ENCODE results near the gene MRPL30. TPM values are rescaled to one million over a fixed set of nuclear protein-coding genes. Genes with fewer than 3 reads are reported as not detected.
A peak's percentile ranks its signal among the peaks of the same experiment; 100 is the strongest.
"Not testable (repeated sequence)": the region's sequence is repeated elsewhere in the genome, so short reads cannot be mapped to it uniquely, and the experiment has no call there.

Gene MRPL30
- total RNA-seq = 27.8 TPM
- long read RNA-seq, transcript MRPL30-201 (6 exons, 2,605 nt) = major isoform, 25 of 33 reads
- long read RNA-seq, partial matches to known transcripts = 2 of 33 reads
- long read RNA-seq, other reads (novel, unspliced or antisense) = 6 of 33 reads

GRCh38 chr2:99180755-99181623 lies at the start of gene MRPL30, which contains the start of gene MITD1:
MRPL30 (plus strand) TSS chr2:99181184; CDS start chr2:99186204, 5,020 bp downstream.
MITD1 (minus strand) TSS chr2:99181058; CDS start chr2:99180981, 77 bp downstream.
- intact Hi-C loops (cut with DNase I) = loop anchor here (2.0 to 5.0 kb wide), 3 partner anchors 39 to 310 kb away; partner anchors contain the start of genes C2orf15, EIF5B, REV1 and TXNDC9
- peak; percentile 96 for DNase-seq (ENCODE audit: low spot score)

DNA sequence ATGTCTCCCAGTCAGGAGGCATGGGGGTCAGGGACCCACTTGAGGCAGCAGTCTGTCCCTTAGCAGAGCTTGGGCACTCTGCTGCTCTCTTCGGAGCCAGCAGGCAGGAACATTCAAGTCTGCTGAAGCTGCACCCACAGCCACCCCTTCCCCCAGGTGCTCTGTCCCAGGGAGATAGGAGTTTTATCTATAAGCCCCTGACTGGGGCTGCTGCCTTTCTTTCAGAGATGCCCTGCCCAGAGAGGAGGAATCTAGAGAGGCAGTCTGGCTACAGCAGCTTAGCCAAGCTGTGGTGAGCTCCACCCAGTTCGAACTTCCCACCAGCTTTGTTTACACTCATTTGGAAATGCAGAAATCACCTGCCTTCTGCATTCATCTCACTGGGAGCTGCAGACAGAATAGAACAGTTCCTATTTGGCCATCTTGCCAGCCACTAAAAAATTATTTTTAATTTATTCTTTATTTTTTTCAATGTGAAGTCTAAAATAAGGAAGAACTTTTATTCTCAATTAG lies 45.9 kb upstream of the MRPL30 start:
- intact Hi-C loops (cut with DNase I); DNase-seq (ENCODE audit: low spot score): not testable (repeated sequence)

DNA sequence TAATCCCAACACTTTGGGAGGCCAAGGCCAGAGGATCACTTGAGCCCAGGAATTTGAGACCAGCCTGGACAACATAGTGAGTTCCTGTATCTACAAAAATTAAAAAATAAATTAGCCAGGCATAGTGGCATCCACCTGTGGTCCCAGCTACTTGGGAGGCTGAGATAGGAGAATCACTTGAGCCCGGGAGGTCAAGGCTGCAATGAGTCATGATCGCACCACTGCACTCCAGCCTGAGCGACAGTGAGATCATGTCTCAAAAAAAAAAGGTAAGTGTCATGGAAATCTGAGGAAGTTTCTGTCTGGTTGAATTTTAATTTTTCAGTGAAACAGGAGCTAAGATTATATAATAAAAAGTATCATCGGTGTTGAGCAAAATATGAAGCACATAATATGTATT lies 42.0 kb upstream of the MRPL30 start:
- DNase-seq (ENCODE audit: low spot score) = no peak
- intact Hi-C loops (cut with DNase I) = no loop called here

DNA sequence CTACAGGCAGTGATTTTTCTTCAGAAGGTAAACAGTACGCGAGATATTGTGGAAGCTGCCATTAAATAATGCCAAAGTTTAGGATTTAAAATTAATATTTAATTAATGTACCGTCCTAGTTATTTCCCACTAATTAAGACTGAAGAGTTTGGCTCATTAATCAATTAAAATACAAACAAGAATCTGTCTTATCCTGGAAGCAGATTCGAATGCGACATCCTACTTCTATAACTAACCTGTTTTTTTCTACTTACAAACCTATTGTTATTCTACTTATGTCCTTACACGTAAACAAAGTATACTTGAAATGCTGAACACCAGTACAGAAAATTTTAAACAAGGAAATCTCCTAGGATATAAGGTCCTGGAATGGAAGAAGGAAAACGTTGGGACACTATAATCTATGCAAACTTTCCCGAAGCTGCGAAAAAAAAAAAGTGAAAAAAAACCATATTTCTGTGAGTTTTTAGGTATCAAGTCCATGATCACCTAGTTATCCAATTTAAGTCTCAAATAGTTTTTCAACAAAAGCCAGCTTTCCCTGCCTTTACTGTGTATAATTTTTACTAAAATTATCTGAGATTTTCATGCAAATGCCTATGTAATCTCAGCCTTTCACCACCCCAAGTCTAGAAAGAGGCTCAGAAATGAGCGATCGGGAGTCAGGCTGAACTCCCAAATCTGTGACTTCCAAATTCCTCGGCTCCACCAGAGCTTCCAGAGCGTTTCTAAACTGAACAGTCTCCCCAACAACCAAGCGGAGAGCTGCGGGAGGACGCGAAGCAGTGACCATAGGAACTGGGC lies 40.7 kb upstream of the MRPL30 start:
- no peak for DNase-seq (ENCODE audit: low spot score)
- intact Hi-C loops (cut with DNase I) = loop anchor here (2.0 to 5.0 kb wide), 2 partner anchors 15 to 42 kb away; partner anchors contain the start of genes LIPT1, MITD1, MRPL30 and TSGA10

GRCh38 chr2:99140860-99141109 lies 40.2 kb upstream of the MRPL30 start:
- intact Hi-C loops (cut with DNase I) = loop anchor here (2.0 to 5.0 kb wide), 2 partner anchors 14 to 42 kb away; partner anchors contain the start of genes LIPT1, MITD1, MRPL30 and TSGA10
- DNase-seq (ENCODE audit: low spot score) = no peak

DNA sequence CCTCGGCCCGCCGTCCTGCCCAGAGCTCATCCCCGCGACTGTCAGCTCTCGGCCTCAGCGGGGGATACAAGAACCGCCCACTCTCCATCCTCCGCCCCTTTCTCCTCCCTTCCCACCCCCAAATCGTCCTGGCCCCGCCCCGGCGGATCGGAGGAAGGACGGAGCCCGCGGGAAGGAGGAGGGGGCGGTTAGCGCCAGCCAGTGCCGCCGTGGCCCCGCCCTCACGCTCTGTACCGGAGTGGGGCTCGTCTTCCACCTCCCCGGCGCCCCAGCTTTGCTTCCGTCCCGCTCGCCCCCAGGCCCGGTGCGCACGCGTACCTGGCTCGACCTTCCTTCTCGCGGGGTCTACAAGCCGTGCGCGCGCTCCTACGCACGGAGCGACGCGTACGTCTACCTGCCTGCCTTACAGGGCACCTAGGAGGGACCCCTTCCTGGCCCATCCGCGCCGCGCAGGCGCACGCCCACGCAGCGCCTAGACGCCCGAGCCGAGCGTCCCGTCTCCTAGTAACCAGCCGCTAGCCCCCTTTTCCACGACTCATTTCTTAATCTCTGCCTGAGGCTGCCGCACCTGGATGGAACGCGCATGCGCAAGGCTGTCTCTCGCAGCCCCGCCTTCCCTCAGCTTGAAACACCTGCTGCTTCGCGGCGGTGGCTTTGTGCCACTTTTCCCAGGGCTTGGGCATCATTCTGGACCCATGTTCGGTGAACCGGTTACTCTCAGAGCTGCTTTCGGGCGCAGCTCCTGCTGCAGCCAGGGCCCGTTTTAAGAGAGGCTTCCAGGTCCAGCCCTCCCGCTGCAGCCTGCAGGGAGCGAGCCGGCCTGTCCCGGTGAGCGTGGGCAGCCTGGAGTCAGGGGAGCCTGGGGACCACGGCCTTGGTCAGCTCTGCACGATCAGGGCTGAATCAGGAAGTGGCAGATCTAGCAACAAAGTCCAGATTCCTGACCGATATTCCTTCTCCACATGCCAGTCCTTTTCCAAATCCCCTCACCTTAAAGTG lies 39.6 kb upstream of the MRPL30 start, which contains the start of gene C2orf15:
Gene C2orf15, plus strand, starts transcription at position 598 of the 999 bp plus-strand sequence. CDS start 8,852 bp downstream, outside the sequence.
- DNase-seq (ENCODE audit: low spot score) = peak; percentile 98
- intact Hi-C loops (cut with DNase I) = loop anchor here (2.0 to 5.0 kb wide), 2 partner anchors 13 to 41 kb away; partner anchors contain the start of genes LIPT1, MITD1, MRPL30 and TSGA10

DNA sequence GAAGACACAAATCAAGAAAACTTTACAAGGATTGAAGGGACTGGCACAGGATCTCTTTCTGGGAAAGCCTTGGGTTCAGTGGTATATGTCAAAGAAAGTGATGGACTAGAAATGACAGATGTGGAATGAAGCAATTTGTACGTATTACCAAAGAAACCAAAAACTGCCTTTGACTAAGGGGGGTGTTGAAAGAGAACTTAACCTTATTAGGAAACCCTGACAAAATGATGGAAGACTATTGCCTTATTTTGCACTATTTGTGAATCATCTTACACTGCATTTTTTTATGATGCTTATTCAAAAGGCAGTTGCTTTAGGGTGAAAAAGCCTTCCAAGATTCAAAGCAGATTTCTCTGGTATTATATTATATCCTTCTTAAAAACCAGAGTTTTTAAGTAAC lies 30.3 kb upstream of the MRPL30 start:
- DNase-seq (ENCODE audit: low spot score) = no peak
- intact Hi-C loops (cut with DNase I) = no loop called here

DNA sequence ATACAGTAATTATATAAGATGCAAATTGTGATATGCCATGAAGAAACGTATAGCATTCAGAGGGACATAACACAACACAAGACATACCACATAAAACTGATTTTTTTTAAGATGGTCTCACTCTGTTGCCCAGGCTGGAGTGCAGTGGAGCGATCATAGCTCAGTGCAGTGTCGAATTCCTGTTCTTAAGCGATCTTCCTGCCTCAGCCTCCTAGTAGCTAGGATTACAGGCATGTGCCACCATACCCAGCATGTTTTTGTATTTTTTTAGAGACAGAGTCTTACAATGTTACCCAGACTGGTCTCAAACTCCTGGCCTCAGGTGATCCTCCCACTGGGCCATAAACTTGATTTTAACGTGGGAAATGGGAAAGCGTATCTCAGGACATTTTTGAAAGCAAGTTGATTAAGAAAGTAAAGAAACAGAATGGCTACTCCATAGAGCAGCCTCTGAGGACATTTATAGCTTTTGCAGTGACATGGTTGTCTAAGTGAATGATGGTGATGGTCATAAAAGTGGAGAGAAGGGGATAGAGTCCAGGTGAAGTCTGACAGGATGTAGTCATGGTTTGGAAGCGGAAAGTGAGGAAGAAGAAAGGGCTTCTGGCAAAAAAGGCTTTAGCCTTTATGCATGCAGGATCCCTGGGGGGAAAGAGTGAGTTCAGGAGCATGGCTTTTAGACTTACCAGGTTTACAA lies 28.6 kb upstream of the MRPL30 start:
- intact Hi-C loops (cut with DNase I) = no loop called here

GRCh38 chr2:99153921-99154604 lies 26.9 kb upstream of the MRPL30 start:
- intact Hi-C loops (cut with DNase I) = loop anchor here (2.0 kb wide), 2 partner anchors 13 to 183 kb away; partner anchors contain the start of genes C2orf15, EIF5B and TXNDC9
- DNase-seq (ENCODE audit: low spot score) = no peak

More for the DNA sequence above, 28.6 kb upstream of the MRPL30 start:
- DNase-seq (ENCODE audit: low spot score) = no peak

- peak; percentile 93 for DNase-seq (ENCODE audit: low spot score)
- intact Hi-C loops (cut with DNase I) = loop anchor here (2.0 kb wide), 2 partner anchors 14 to 182 kb away; partner anchors contain the start of genes C2orf15, EIF5B and TXNDC9
Observed at GRCh38 chr2:99154643-99155536, 26.1 kb upstream of the MRPL30 start, which contains the start of the genes LIPT1 and TSGA10. LIPT1 (plus strand) TSS chr2:99154967; CDS start chr2:99161958, 6,991 bp downstream. TSGA10 (minus strand) TSS chr2:99154942; CDS start chr2:99109439, 45,503 bp downstream.

DNA sequence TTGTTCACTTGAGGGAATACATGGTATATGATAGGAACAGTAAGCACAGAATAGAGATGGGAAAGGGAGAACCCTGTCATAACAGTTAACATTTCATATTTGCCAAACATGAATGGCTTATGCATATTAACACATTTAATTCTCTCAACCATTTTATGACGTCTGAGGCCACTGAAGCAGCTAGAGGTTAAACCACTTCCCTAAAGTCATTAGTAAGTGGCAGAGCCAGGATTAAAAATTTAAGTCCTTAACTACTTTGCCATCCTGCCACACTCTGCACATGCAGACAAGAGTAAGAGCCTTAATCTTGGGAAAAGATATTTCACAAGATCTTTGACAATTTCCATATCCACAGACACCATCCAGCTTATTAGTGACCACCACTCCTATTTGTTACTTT lies 24.1 kb upstream of the MRPL30 start:
- DNase-seq (ENCODE audit: low spot score) = no peak
- intact Hi-C loops (cut with DNase I) = no loop called here

- DNase-seq (ENCODE audit: low spot score) = no peak
- intact Hi-C loops (cut with DNase I) = no loop called here
Observed at GRCh38 chr2:99158599-99158998, 22.4 kb upstream of the MRPL30 start.

DNA sequence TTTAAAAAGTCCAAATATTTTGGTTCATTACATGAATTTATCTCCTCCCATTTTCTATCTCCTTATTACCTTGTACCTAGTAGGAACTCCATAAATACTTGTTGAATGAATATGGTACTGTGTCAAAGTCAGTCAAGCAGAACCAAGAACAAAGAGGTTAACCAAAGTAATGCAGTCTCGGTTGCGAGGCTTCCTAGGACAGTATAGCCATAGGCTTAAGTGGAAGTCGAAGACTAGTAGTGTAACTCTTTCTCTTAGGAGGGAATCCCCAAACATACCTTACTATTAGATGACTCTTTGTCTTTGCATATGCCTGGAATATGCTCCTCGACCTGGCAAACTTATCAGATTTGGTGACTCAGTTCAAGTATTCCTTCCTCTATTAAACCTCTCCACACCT lies 21.4 kb upstream of the MRPL30 start:
- intact Hi-C loops (cut with DNase I) = no loop called here
- no peak for DNase-seq (ENCODE audit: low spot score)

DNA sequence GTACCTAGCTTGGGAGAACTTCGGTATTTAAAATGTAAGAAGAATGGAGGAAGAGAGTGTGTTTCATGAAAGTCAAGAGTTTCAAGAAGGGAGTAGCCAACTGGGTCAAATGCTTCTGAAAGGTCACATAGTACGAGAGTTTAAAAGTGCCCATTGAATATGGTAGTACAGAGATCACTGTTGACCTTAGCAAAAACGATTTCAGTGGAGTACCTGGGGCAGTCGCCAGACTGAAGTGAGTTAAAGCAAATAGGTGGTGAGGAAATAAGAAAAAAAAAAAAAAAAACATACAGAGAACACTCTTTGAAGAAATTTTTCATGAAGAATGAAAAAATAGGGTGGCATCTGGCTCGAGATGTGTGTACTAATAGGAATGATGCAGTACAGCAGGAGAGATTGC lies 14.8 kb upstream of the MRPL30 start:
- DNase-seq (ENCODE audit: low spot score) = no peak
- intact Hi-C loops (cut with DNase I) = no loop called here

DNA sequence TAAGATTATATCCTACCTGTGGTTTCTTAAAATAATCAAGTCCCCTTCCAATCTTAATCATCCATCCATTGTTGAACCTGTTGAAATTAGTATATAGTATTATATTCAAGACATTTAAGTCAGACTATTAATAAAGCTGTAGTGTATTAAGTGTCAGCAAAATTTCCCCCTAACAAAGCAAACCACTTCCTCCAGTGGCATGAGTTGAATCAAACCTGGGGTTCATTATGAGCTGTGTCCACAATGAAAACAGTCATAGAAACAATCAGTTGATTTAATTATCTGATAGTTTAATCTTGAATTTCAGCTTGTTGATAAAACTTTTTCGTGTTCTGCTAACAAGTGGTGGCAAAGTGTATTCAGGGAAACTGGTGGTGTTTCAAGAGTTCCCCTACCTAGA lies 11.4 kb upstream of the MRPL30 start:
- intact Hi-C loops (cut with DNase I) = no loop called here

More for the DNA sequence above, 11.4 kb upstream of the MRPL30 start:
- no peak for DNase-seq (ENCODE audit: low spot score)

Data from cardiac septum (tissue), 1 donor.